ENCODE results near the gene TNXB. TPM values are rescaled to one million over a fixed set of nuclear protein-coding genes. Genes with fewer than 3 reads are reported as not detected.
"Not testable (repeated sequence)": the region's sequence is repeated elsewhere in the genome, so short reads cannot be mapped to it uniquely, and the experiment has no call there.

Gene TNXB
- total RNA-seq, 2 donors from 2014 or later = 10.9 to 15.0 TPM

DNA sequence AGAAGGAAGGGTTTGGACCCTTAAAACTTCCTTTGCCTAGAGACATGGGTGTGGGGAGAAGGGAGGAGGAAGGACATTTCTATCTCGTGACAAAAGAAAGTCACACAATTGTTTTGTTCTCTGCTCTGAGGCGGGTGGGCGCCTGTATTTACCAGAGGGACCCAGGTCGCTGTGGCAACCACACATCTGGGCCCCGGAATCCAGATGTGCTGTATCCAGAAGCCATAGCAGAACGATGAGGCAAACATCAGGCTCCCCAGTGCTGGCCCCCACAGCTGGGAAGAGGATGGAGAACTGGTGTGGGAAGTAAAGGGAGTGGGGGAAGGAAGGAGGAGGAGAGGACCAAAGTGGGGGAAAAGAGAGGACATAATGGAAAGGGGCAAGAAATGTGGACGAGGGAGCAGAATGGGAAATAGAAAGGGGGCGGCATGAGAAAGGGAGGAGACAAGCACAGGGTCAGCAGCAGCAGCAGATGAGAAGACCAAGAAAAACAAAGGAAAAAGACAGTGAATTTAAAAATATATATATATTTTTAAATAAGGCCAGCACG is 3.4 kb upstream of the TNXB start:
- Mint-ChIP-seq H3K9me3 (no peaks in the 10 kb centered on the region), H3K4me1 (ENCODE audit: low read depth) (peaks cover 20% of the 10 kb centered on the region), H3K4me3 (no peak overlapping the region), H3K27me3 (ENCODE audit: low read depth) (peaks cover 21% of the 10 kb centered on the region), H3K36me3 (ENCODE audit: insufficient read depth in 2 of 2) (peaks cover 0 to 2% of the 10 kb centered on the region in 2 donors), H3K27ac (no peak overlapping the region)
- no peak for ATAC-seq (replicated peaks in 1 of 2)
- DNase-seq = no peak

DNA sequence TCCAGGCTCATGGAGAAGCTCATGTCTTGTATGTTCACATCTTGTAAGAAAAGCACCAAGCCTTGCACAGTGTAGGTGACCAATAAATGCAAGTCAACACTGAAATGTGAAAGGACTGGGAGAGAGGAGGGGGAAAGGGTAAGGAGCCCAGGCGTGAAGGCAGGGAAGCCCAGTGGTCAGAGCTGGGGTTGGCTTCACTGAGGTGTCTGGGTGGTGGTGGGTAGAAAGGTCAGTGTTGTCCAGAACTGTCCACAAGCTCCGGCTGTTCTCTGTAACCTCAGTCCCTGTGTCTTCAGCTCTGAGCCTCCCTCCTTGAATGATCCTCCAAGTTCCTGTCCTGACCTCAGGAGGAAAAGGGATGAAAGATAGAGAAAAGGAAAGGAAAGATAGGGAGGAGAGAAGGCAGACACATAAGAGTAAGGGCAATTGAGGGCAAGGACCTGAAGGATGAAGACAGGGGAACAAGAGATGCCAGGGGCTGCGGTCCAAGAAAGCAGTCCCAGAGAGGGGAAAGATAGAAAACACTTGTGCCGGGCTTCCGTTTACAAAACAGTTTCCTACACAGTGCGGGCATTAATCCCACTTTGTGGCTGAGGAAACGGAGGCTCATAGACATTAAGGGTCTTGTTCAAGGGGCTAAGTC is 2.4 kb upstream of the TNXB start:
- no peaks in the 10 kb centered on the region for H3K36me3 Mint-ChIP-seq (ENCODE audit: insufficient read depth in 2 of 2)

DNA sequence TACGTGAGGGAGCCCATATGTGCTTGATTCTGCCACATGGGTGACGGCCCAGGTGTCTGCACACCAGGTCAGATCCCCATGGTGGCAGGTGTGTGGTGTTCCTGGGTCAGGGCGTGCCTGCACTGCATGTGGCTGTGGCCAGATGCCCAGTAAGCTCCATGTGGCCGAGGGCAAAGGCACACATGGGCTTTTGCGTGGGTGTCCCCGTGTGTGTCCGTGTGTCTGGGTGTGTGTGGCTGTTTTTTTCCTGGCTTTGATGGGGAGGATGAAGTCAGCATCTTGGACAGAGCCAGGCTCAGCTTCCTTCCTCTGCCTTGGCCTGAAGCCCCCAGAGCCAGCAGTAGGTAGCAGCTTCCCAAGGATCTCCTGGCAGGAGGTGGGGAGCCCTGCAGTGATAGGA is 1.5 kb upstream of the TNXB start:
- DNase-seq (no peak), ATAC-seq (replicated peaks in 1 of 2) (no peak)
- peaks cover 20% of the 10 kb centered on the region for H3K4me1 Mint-ChIP-seq (ENCODE audit: low read depth)
- no peak overlapping the region for H3K27ac Mint-ChIP-seq
- no peak overlapping the region for H3K4me3 Mint-ChIP-seq
- no peaks in the 10 kb centered on the region for H3K36me3 Mint-ChIP-seq (ENCODE audit: insufficient read depth in 2 of 2)
- peaks cover 26% of the 10 kb centered on the region for H3K27me3 Mint-ChIP-seq (ENCODE audit: low read depth)
- H3K9me3 Mint-ChIP-seq = no peaks in the 10 kb centered on the region

More for the DNA sequence above, 2.4 kb upstream of the TNXB start:
- ATAC-seq (replicated peaks in 1 of 2) (no peak), DNase-seq (no peak)
- Mint-ChIP-seq H3K9me3 (no peaks in the 10 kb centered on the region), H3K4me3 (no peak overlapping the region), H3K4me1 (ENCODE audit: low read depth) (peaks cover 20% of the 10 kb centered on the region), H3K27ac (no peak overlapping the region), H3K27me3 (ENCODE audit: low read depth) (peaks cover 21% of the 10 kb centered on the region)

DNA sequence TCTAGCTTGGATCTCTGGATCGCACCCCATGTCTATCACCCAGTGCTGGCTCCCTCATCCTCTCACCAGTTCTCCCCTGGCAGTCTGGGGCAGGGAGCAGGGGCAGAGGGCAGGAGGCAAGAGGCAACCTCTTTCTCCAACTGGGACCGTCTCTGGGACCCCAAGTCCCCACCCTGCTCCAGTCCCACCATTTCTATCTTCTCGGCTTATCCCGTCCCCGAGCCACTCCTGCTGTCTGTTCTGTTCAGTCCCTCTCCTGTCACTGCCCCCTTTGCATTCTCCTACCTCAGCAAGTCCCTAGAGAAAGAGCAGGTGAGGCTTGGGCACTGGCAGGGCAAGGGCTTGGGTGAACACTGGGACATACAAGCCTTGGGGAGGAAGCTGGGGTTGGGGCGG is 625 bp upstream of the TNXB start:
- H3K27me3 Mint-ChIP-seq (ENCODE audit: low read depth) = peaks cover 35% of the 10 kb centered on the region
- ATAC-seq (replicated peaks in 1 of 2) (no peak), DNase-seq (no peak)
- peaks cover 20% of the 10 kb centered on the region for H3K4me1 Mint-ChIP-seq (ENCODE audit: low read depth)
- H3K4me3 Mint-ChIP-seq = no peak overlapping the region
- H3K9me3 Mint-ChIP-seq = no peaks in the 10 kb centered on the region
- no peak overlapping the region for H3K27ac Mint-ChIP-seq
- H3K36me3 Mint-ChIP-seq (ENCODE audit: insufficient read depth in 2 of 2) = no peaks in the 10 kb centered on the region

DNA sequence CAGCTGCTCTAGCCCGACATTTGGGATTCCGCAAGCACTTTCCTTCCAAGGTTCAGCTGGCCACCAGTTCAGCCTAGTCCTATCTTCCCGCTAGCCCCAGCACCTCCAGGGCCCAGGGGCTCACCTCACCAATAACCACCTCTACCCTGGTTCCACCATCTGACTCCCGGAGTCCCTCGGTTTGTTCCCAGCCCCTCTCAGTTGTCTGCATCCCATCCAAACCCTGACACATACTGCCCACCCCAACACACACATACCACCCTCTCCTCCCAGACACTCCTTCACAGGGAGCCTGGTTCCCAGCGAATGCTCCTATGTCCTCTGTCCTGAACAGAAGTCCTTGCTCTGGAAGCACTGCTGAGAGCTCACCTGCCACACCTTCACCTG is 418 bp downstream of the TNXB start:
- DNase-seq (no peak), ATAC-seq (replicated peaks in 1 of 2) (peak in 1 of 2 donors; percentile 22)
- no peak overlapping the region for H3K27ac Mint-ChIP-seq
- H3K4me1 Mint-ChIP-seq (ENCODE audit: low read depth) = peaks cover 20% of the 10 kb centered on the region
- no peaks in the 10 kb centered on the region for H3K36me3 Mint-ChIP-seq (ENCODE audit: insufficient read depth in 2 of 2)
- H3K27me3 Mint-ChIP-seq (ENCODE audit: low read depth) = peaks cover 43% of the 10 kb centered on the region
- H3K9me3 Mint-ChIP-seq = no peaks in the 10 kb centered on the region
- H3K4me3 Mint-ChIP-seq = no peak overlapping the region

DNA sequence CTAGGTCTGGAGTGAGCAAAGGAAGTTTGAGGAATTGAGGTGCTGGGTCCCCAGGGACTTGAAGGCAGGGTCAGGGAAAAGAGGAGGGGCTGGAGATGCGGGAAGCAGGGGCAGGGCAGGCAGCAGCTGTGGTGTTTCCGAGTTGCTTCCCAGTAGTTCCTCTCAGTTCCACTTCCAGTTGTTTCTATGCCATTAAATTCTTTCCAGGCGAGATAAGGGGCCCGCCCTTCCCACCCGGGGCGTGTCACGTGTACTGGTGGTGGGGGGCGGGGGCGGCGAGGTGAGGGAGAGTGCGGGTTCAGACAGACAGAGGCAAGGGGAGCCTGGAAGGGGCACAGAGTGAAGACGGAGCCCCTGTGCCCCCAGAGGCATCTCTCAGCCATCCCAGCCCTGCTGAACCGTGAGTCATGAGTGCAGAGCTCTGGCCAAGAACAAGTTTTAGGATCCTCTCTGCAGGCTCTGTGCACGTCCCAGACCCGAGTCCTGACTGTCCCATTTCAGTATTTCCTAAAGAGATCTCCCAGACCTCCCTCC is 977 bp downstream of the TNXB start:
- Mint-ChIP-seq H3K36me3 (ENCODE audit: insufficient read depth in 2 of 2) (no peaks in the 10 kb centered on the region), H3K4me3 (no peak overlapping the region), H3K9me3 (no peaks in the 10 kb centered on the region), H3K4me1 (ENCODE audit: low read depth) (peaks cover 20% of the 10 kb centered on the region), H3K27ac (no peak overlapping the region), H3K27me3 (ENCODE audit: low read depth) (peaks cover 48% of the 10 kb centered on the region)
- ATAC-seq (replicated peaks in 1 of 2) (peak in 1 of 2 donors; percentile 15), DNase-seq (no peak)

DNA sequence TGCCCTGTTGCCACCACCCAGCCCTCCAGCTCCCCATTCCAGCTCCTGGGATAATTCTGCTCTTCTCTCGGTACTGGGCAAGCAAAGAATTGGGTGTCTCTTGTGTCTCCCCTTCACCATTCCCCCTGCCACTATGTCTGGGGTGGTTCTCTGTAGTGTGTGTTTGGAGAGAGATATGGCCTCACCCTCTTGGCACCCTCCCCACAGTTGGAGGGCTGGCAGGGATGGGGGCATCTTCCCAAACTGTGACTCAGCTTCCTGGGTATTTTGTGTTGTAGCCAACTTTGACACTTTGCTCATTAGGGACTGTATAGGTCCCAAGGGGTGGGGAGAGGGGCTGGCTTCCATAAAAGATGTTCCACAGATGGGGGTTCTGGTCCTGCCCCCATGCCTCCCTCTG is 1.7 kb downstream of the TNXB start:
- ATAC-seq (replicated peaks in 1 of 2) = no peak
- no peak overlapping the region for H3K4me3 Mint-ChIP-seq

DNA sequence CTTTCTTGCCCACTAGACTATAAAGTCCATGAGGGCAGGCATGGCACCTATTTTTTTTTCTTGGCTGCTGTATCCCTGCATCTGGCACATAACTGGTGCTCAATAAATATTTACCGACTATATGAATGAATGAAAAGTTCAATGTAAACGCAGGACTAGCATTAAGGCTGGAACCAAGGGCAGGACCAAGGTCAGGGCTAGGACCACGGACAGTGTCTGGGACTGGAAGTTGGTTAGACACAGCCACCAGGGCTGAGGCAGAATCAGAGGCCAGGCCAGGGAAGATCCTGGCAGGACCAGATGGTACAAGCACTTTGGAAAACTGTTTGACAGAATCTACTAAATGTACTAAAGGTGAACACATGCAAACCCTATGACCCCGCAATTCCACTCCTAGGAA is 3.7 kb downstream of the TNXB start:
- Mint-ChIP-seq H3K4me1 (ENCODE audit: low read depth) (peaks cover 20% of the 10 kb centered on the region), H3K27me3 (ENCODE audit: low read depth) (peaks cover 49% of the 10 kb centered on the region), H3K9me3 (no peaks in the 10 kb centered on the region), H3K27ac (no peak overlapping the region), H3K4me3 (no peak overlapping the region), H3K36me3 (ENCODE audit: insufficient read depth in 2 of 2) (no peaks in the 10 kb centered on the region)
- DNase-seq = no peak
- ATAC-seq (replicated peaks in 1 of 2) = no peak

More for the DNA sequence above, 1.7 kb downstream of the TNXB start:
- H3K27me3 Mint-ChIP-seq (ENCODE audit: low read depth) = peaks cover 49% of the 10 kb centered on the region
- H3K9me3 Mint-ChIP-seq = no peaks in the 10 kb centered on the region
- no peak for DNase-seq
- peaks cover 20% of the 10 kb centered on the region for H3K4me1 Mint-ChIP-seq (ENCODE audit: low read depth)
- H3K27ac Mint-ChIP-seq = no peak overlapping the region
- no peaks in the 10 kb centered on the region for H3K36me3 Mint-ChIP-seq (ENCODE audit: insufficient read depth in 2 of 2)

DNA sequence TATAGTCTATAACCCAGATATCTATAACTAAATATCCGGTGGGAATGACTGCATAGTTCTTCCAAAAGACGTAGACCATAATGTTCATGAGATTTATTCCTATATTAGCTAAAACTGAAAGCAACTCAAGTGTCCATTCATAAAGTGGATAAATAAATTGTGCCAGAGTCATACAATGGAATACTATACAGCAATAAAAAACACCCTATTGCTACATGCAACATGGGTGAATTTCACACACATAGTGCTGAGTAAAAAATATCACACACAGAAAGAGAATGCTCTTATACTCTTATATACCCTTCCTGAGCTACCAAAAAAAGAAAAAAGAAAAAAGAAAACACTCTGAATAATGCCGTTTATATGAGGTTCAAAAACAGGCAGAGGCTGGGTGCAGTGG is 6.9 kb downstream of the TNXB start:
- DNase-seq (no peak), ATAC-seq (replicated peaks in 1 of 2) (no peak)
- H3K4me3 Mint-ChIP-seq = no peak overlapping the region
- no peak overlapping the region for H3K27ac Mint-ChIP-seq
- no peaks in the 10 kb centered on the region for H3K36me3 Mint-ChIP-seq (ENCODE audit: insufficient read depth in 2 of 2)
- peaks cover 52% of the 10 kb centered on the region for H3K27me3 Mint-ChIP-seq (ENCODE audit: low read depth)
- no peaks in the 10 kb centered on the region for H3K9me3 Mint-ChIP-seq
- H3K4me1 Mint-ChIP-seq (ENCODE audit: low read depth) = no peaks in the 10 kb centered on the region

DNA sequence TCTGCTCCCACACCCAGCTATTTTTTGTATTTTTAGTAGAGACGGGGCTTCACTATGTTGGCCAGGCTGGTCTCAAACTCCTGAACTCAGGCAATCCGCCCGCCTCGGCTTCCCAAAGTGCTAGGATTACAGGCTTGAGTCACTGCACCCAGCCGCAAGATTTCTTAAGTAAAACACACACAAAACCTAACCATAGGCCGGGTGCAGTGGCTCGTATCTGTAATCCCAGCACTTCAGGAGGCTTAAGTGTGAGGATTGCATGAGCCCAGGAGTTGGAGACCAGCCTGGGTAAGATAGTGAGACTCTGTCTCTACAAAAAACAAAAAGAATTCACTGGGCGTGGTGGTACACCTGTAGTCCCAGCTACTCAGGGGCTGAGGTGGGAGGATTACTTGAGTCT is 8.9 kb downstream of the TNXB start:
- H3K36me3 Mint-ChIP-seq (ENCODE audit: insufficient read depth in 2 of 2); H3K4me3 Mint-ChIP-seq; ATAC-seq (replicated peaks in 1 of 2); DNase-seq; H3K4me1 Mint-ChIP-seq (ENCODE audit: low read depth); H3K27ac Mint-ChIP-seq; H3K9me3 Mint-ChIP-seq: not testable (repeated sequence)
- H3K27me3 Mint-ChIP-seq (ENCODE audit: low read depth) = peaks cover 55% of the 10 kb centered on the region

DNA sequence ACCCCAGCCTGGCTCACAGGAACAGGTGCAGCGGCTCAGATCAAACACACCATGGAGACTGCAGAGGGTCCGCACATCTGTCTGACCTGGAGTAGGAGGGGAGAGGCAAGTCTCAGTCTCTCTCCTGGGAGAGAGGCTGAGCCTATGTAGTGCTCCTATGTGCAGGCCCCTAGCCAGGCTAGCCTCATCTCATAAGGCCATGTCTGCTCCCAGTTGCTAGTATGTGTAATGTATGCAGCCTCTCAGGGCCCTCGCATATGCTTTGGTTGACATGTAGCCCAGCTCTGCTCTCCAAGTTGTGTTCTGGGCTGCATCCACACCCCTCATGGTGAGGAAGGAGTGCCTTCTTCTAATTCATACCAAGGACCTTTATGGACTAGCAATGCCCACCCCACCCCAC is 11.8 kb downstream of the TNXB start:
- Mint-ChIP-seq H3K4me1 (ENCODE audit: low read depth) (no peaks in the 10 kb centered on the region), H3K9me3 (no peaks in the 10 kb centered on the region), H3K36me3 (ENCODE audit: insufficient read depth in 2 of 2) (no peaks in the 10 kb centered on the region), H3K27me3 (ENCODE audit: low read depth) (peaks cover 46% of the 10 kb centered on the region), H3K4me3 (no peak overlapping the region), H3K27ac (no peak overlapping the region)
- DNase-seq = no peak
- ATAC-seq (replicated peaks in 1 of 2) = no peak

DNA sequence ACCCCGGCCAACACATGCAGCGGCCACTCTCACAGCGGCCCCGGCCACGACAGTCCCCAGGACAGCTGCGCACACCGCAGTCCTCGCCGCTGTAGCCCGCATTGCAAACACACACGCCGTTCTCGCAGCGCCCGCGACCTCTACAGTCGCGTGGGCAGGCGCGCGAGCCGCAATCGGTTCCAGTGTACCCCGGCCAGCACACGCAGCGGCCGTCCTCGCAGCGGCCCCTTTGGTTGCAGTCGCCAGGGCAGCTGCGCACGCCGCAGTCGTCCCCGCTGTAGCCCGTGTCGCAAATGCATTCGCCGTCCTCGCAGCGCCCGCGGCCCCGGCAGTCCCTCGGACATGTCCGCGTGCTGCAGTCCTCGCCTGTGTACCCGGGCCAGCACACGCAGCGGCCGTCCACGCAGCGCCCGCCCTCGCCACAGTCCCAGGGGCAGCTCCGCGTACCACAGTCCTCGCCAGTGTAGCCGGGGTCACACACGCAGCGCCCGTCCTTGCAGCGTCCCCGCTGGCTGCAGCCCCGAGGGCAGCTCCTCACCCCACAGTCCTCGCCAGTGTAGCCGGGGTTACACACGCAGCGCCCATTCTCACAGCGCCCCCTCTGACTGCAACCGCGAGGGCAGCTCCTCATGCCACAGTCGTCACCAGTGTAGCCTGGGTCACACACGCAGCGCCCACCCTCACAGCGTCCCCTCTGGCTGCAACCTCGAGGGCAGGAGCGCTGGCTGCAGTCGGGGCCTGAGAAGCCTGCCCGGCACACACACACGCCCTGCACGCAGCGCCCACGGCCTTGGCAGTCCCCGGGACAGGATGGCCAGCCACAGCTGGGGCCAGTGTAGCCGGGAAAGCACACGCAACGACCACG is 12.5 kb downstream of the TNXB start:
- Mint-ChIP-seq H3K36me3 (ENCODE audit: insufficient read depth in 2 of 2) (no peaks in the 10 kb centered on the region), H3K27ac (no peak overlapping the region), H3K4me3 (peak overlapping the region; percentile 28 to 53), H3K27me3 (ENCODE audit: low read depth) (peaks cover 52% of the 10 kb centered on the region), H3K9me3 (no peaks in the 10 kb centered on the region), H3K4me1 (ENCODE audit: low read depth) (no peaks in the 10 kb centered on the region)
- ATAC-seq (replicated peaks in 1 of 2) (peak; percentile 19 to 45), DNase-seq (no peak)

DNA sequence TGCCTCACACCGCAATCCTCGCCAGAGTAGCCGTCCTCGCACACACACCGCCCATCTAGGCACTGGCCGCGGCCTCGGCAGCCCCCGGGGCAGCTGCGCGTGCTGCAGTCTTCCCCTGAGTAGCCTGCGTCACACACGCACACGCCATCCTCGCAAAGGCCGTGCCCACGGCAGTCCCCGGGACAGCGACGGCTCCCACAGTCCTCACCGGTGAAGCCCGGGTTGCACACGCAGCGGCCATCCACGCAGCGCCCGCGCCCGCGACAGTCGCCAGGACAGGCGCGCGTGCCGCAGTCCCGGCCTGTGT is 13.1 kb downstream of the TNXB start:
- ATAC-seq (replicated peaks in 1 of 2) (peak in 1 of 2 donors; percentile 21), DNase-seq (no peak)
- no peaks in the 10 kb centered on the region for H3K9me3 Mint-ChIP-seq
- no peaks in the 10 kb centered on the region for H3K4me1 Mint-ChIP-seq (ENCODE audit: low read depth)
- H3K27ac Mint-ChIP-seq = no peak overlapping the region
- no peaks in the 10 kb centered on the region for H3K36me3 Mint-ChIP-seq (ENCODE audit: insufficient read depth in 2 of 2)
- H3K27me3 Mint-ChIP-seq (ENCODE audit: low read depth) = peaks cover 53% of the 10 kb centered on the region
- H3K4me3 Mint-ChIP-seq = peak overlapping the region in 1 of 2 donors; percentile 53

Data from activated T-cell treated with anti-CD3 and anti-CD28 coated beads, Interleukin-2, amount 50 U/mL, for 72 hours (primary cell).